GM19463 (cell line): ENCODE results near the gene RINL.
A peak's percentile ranks its signal among the peaks of the same experiment; 100 is the strongest.
"Not testable (repeated sequence)": the region's sequence is repeated elsewhere in the genome, so short reads cannot be mapped to it uniquely, and the experiment has no call there.

ENCODE experiments used
- ATAC-seq: cut with Tn5 transposase; IDR thresholded peaks from one replicate; pipeline ENCODE4 v1.9.1; 2021; ENCODE audit warnings: mild to moderate bottlenecking, moderate library complexity; ENCODE audit not compliant: unreplicated experiment

RINL gene

DNA sequence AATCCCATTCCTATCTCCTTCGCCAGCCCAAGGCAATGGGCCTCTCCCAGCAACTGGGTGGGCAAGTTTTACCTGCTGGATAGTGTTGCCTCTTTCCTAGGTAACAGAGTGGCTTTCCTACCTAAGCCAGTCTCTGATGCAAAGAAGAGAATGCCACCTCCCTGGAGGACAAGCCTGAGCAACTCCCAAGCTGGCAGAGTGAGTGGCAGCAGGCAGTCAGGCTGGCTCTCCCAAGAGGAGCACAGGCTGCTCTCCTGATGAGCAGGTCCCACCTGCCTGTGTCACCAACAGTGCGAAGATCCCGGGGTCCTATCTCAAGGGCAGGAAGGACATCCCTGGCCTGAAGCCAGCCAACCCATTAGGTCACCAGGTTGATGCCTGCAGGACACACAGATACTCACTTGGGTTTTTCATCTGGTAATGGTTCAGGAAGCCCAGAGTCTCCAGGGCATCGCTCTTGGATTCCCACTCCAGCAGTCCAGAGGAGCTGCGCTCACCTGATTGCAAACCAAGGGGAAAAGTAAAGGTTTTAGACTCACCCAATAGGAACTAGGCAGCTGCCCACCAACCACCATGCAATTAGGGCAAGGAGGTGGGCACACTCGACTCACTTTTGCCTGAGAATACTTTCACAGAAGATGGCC lies 41.0 kb downstream of the RINL start:
- no peak for ATAC-seq

DNA sequence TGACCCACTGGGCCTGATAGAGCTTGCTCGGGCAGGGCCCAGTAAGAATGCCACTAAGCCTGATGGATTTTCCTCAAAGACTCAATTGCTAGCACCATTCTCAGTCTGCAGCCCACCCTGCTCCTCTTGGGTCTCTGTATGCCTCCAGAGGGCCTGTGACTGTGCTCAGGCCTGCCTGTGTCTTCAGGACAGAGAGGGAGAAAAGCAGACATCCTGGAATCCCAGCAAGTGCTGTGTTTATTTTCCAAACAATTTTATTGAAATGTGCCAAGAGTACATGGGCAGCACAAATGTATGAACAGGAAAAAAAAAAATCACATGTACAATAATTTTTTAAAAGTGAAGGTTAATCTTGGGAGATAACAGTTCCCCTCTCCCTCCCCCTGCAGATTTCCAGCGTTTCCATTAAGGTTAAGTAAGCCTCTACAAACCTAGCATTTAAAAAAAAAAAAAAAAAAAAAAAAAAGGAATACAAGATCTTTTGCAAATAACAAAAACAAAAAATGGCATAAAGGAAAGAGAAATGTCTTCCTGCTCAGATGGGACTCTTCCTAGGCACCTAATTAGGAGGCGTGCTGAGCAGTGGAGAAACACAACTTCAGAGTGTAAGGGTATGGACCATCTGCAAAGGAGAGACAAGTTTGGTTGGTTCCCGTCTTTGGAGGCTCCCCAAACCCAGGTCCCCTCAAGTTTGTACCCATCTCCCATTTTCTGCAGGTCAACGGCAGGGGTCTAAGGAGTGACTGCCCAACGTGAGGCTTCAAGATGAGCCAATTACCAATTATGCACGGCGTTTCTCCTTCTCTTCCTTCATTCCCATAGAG lies 41.7 kb downstream of the RINL start:
- no peak for ATAC-seq

DNA sequence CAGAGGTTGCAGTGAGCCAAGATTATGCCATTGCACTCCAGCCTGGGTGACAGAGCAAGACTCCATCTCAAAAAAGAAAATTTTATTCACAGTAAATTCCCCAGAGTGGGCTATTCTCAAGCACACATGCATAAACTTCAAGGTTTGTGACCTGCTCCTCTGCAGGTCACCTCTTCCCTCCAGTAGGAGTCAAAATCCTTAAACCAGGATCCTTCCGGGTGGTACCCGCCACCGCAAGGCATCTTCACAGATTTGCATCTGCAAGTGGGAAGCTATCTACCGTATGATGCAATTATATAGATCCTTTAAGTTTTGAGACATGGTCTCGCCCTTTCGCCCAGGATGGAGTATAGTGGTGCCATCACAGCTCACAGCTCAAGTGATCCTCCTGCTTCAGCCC lies 43.5 kb downstream of the RINL start:
- ATAC-seq, result no peak

DNA sequence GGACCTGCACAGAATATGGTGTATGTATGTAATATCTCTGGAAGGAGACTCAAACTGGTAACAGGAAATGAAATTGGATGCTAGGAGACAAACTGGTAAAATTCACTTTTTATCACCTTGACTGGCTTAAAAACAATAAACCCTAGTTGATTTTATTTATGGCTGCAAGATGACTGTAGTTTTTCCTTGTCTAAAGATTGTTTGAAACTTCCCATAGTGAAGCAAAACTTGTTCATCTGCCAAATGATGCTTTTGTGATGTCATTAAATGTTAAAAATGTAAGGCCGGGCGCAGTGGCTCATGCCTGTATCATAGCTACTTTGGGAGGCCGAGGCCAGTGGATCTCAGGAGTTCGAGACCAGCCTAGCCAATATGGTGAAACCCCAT lies 44.0 kb downstream of the RINL start:
- no peak for ATAC-seq

DNA sequence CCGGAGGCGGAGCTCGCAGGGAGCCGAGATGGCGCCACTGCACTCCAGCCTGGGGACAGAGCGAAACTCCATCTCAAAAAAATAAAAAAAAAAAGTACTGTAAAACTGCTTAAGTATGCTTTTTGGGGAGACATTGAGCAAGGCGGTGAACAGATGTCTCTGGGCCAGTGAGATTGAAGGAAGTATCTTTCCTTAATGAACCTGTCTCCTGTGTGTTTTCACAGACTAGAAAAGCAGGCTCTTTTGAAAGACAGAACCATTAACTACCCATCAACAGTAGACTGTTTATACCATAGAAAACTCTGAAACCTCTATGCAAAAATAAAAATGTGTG lies 45.0 kb downstream of the RINL start:
- no peak for ATAC-seq

DNA sequence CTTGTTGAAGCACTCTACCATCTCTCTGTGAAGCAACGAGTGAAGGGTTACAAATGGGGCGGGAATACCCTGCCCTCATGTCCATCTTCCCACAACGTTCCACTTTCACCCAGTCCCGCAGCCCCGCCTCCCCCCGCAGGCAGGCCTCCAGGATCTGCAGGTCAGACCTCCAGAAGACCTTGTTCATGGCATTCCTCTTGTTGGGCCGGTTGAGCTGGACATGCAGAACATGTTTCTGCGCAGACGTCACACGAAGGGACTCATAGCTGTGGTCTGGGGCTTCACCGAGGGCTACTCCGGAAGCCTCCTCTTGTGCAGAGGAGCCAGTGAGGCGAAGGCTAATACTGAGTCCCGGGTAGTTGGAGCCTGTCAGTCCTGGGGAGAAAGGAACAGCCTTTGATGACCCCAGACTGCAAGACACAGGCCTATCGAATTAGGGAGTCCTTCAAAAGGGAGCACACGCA lies 46.9 kb downstream of the RINL start:
- ATAC-seq, result peak; percentile 40

DNA sequence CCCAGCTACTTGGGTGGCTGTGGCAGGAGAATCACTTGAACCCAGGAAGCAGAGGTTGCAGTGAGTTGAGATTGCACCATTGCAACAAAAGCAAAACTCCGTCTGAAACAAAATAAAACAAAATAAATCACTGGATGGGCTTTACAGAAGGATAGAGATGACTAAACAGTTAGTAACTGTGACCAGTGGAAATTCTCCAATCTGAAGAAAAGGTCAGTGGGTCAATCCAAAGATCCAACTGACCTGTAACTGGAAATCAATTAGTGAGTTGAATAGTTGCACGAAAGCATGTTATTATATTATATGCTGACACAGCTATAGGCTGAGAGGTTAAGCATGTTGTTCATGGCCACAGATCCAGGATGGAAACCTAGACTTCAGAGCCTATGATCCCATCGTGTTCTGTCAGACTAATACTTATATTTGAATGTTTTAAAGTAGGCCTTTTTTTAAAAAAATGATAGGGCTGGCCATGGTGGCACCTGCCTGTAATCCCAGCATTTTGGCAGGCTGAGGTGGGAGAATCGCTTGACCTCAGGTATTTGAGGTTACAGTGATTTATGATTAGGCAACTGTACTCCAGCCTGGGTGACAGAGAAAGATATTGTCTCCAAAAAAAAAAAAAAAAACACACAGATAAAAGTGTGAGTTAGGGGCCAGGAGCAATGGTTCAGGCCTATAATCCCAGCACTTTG lies 47.9 kb downstream of the RINL start:
- ATAC-seq, result no peak

DNA sequence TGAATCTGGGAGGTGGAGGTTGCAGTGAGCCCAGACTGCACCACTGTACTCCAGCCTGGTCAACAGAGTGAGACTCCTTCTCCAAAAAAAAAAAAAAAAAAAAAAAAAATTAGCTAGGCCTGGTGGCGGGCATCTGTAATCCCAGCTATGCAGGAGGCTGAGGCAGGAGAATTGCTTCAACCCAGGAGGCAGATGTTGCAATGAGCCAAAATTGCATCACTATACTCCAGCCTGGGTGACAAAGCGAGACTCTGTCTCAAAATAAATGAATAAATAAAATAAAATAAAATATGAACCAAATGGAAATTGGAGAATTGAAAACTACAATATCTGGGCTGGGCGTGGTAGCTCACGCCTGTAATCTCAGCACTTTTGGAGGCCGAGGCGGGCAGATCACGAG lies 48.9 kb downstream of the RINL start:
- not testable (repeated sequence) for ATAC-seq

DNA sequence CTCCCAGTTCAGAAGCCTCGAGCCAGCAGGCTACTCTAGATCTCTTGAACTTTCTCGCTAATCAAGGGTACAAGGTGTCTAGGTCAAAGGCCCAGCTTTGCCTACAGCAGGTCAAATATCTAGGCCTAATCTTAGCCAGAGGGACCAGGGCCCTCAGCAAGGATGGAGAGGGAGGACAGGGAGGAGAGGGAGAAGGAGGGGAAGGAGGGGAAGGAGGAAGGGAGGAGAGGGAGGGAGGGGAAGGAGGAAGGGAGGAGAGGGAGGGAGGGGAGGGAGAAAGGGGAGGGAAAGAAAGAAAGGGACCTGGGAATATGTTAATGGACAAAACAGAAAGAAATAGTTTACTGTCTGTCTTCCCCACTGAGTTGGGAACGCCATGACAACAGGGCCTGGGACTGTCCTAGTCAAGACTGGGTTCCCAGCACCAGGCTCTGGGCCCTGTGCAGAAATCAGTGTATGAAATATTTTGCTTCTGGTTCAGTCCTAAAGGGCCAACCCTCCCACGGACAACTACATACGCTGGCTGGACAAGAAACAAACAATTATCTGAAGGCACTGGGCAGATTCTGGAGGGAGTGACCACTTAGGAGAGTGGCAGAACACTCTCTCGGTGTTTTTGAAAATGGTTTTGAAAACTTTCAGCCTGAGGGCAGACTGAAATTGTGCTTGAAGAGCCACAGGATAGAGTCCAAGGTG lies 51.1 kb downstream of the RINL start:
- ATAC-seq, result no peak

DNA sequence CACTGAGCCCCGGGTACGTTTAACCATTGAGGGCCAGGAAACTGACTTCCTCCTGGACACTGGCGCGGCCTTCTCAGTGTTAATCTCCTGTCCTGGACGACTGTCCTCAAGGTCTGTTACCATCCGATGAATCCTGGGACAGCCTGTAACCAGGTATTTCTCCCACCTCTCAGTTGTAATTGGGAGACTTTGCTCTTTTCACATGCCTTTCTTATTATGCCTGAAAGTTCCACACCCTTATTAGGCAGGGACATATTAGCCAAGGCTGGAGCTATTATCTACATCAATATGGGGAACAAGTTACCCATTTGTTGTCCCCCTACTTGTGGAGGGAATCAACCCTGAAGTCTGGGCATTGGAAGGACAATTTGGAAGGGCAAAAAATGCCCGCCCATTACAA lies 52.1 kb downstream of the RINL start:
- not testable (repeated sequence) for ATAC-seq

DNA sequence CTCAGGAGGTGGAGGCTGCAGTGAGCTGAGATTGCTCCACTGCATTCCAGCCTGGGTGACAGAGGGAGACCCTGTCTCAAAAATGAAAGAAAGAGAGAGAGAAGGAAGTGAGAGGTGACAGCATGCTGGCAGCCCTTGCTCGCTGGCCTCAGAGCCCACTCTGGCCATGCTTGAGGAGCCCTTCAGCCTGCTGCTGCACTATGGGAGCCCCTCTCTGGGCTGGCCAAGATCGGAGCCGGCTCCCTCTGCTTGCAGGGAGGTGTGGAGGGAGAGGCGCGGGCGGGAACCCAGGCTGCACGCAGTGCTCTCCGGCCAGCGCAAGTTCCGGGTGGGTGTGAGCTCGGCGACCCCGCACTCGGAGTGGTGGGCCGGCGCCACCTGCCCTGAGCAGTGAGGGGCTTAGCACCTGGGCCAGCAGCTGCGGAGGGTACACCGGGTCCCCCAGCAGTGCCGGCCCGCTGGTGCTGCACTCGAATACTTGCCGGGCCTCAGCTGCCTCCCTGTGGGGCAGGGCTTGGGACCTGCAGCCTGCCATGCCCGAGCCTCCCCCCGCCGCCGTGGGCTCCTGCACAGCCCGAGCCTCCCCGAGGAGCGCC lies 56.7 kb downstream of the RINL start:
- ATAC-seq, result not testable (repeated sequence)

DNA sequence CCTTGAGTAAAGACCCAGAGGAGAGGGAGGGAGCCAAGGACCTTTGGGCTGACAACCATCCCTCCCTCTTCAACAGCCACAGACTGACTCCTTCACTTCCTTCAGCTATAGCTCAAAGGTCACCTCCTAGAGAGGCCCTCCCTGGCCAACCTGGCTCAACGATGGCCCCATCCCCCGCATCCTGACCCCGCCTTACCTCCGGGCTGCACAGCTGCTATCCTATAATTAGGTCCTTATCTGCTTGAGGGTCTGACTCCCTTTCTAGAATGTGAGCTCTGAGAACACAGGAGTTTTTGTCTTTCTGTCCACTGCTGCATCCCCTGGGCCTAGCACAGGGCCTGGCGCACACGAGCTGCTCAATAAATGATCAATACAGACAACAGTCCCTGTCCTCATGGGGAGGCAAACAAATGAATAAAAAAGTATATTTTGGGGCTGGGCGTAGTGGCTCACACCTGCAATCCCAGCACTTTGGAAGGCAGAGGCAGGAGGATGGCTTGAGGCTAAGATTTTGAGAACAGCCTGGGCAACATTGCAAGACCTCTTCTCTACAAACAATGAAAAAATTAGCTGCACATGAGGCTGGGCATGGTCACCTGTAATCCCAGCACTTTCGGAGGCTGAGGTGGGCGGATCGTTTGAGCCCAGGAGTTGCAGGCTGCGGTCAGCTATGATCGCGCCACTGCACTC lies 58.7 kb downstream of the RINL start:
- no peak for ATAC-seq
